KG1 (cell line): ENCODE data around the gene ALDH1L1.

Experiments used
- DNase-seq: peaks from one replicate; lab custom pipeline; 2025; lab: John Stamatoyannopoulos, UW

The ALDH1L1 gene

GRCh38 chr3:126154391-126155279 lies 25.8 kb downstream of the ALDH1L1 start:
- DNase-seq = no peak

GRCh38 chr3:126153695-126154360 lies 26.6 kb downstream of the ALDH1L1 start:
- no peak for DNase-seq

GRCh38 chr3:126152901-126153694 lies 27.3 kb downstream of the ALDH1L1 start:
- no peak for DNase-seq

GRCh38 chr3:126152458-126152857 lies 27.9 kb downstream of the ALDH1L1 start:
- DNase-seq = no peak

- no peak for DNase-seq
Measured at GRCh38 chr3:126151562-126152302, 28.7 kb downstream of the ALDH1L1 start.

GRCh38 chr3:126149960-126150515 lies 30.3 kb downstream of the ALDH1L1 start:
- no peak for DNase-seq

- no peak for DNase-seq
Measured at GRCh38 chr3:126149256-126149902, 31.0 kb downstream of the ALDH1L1 start.

- DNase-seq = no peak
Measured at GRCh38 chr3:126147932-126148683, 32.3 kb downstream of the ALDH1L1 start.

- no peak for DNase-seq
Measured at GRCh38 chr3:126147147-126147931, 33.0 kb downstream of the ALDH1L1 start.

- DNase-seq = no peak
Measured at GRCh38 chr3:126146525-126147146, 33.8 kb downstream of the ALDH1L1 start.

GRCh38 chr3:126146034-126146433 lies 34.4 kb downstream of the ALDH1L1 start:
- no peak for DNase-seq

GRCh38 chr3:126142652-126143051 lies 37.7 kb downstream of the ALDH1L1 start:
- DNase-seq = no peak

GRCh38 chr3:126137490-126138130 lies 42.8 kb downstream of the ALDH1L1 start:
- no peak for DNase-seq

GRCh38 chr3:126136428-126137220 lies 43.8 kb downstream of the ALDH1L1 start:
- DNase-seq = no peak

- DNase-seq = no peak
Measured at GRCh38 chr3:126135406-126136076, 44.8 kb downstream of the ALDH1L1 start.

GRCh38 chr3:126135071-126135405 lies 45.3 kb downstream of the ALDH1L1 start:
- DNase-seq = no peak
